ENCODE data around the gene ATP2B2. TPM values are rescaled to one million over a fixed set of nuclear protein-coding genes. Genes with fewer than 3 reads are reported as not detected.

ATP2B2 gene
- polyA plus RNA-seq, 1 experiment, result not detected

GRCh38 chr3:10493202-10493589 lies 12.2 kb downstream of the ATP2B2 start:
- Histone ChIP-seq H3K4me3 (ENCODE audit: low read depth, low read length) (no peak overlapping the region), H3K27me3 (ENCODE audit: control insufficient read depth, insufficient read depth, low read length) (peaks cover 6% of the 10 kb centered on the region), H3K36me3 (ENCODE audit: control insufficient read depth, insufficient read depth, low read length) (no peaks in the 10 kb centered on the region)
- ChIA-PET CTCF (no interaction called here), POLR2A (no interaction called here)
- no peak for TF ChIP-seq CTCF (IDR thresholded peaks at IDR 0.05; ENCODE audit: insufficient read depth, low read depth, low read length)
- DNase-seq (ENCODE audit: low read depth), result no peak

GRCh38 chr3:10492364-10493201 lies 12.8 kb downstream of the ATP2B2 start:
- H3K27me3 ChIP-seq (ENCODE audit: control insufficient read depth, insufficient read depth, low read length), result peaks cover 6% of the 10 kb centered on the region
- ChIA-PET POLR2A (no interaction called here), CTCF (no interaction called here)
- TF ChIP-seq CTCF (IDR thresholded peaks at IDR 0.05; ENCODE audit: insufficient read depth, low read depth, low read length), result no peak
- no peaks in the 10 kb centered on the region for H3K36me3 ChIP-seq (ENCODE audit: control insufficient read depth, insufficient read depth, low read length)
- H3K4me3 ChIP-seq (ENCODE audit: low read depth, low read length), result no peak overlapping the region
- no peak for DNase-seq (ENCODE audit: low read depth)

- POLR2A ChIA-PET, result no interaction called here
- CTCF ChIA-PET, result no interaction called here
- no peak for TF ChIP-seq CTCF (IDR thresholded peaks at IDR 0.05; ENCODE audit: insufficient read depth, low read depth, low read length)
These were observed 15.5 kb downstream of the ATP2B2 start for GRCh38 chr3:10489746-10490483.

GRCh38 chr3:10487988-10488633 lies 17.3 kb downstream of the ATP2B2 start:
- ChIA-PET CTCF (no interaction called here), POLR2A (no interaction called here)
- no peak for TF ChIP-seq CTCF (IDR thresholded peaks at IDR 0.05; ENCODE audit: insufficient read depth, low read depth, low read length)
- H3K27me3 ChIP-seq (ENCODE audit: control insufficient read depth, insufficient read depth, low read length), result peaks cover 4% of the 10 kb centered on the region; the same call in 1 of the 2 replicates
- H3K4me3 ChIP-seq (ENCODE audit: low read depth, low read length), result no peak overlapping the region
- H3K36me3 ChIP-seq (ENCODE audit: control insufficient read depth, insufficient read depth, low read length), result no peaks in the 10 kb centered on the region
- DNase-seq (ENCODE audit: low read depth), result no peak

More at GRCh38 chr3:10489746-10490483, 15.5 kb downstream of the ATP2B2 start:
- DNase-seq (ENCODE audit: low read depth), result no peak
- no peaks in the 10 kb centered on the region for H3K36me3 ChIP-seq (ENCODE audit: control insufficient read depth, insufficient read depth, low read length)
- H3K27me3 ChIP-seq (ENCODE audit: control insufficient read depth, insufficient read depth, low read length), result peaks cover 4% of the 10 kb centered on the region; the same call in 1 of the 2 replicates
- H3K4me3 ChIP-seq (ENCODE audit: low read depth, low read length), result no peak overlapping the region

- POLR2A ChIA-PET, result no interaction called here
- CTCF ChIA-PET, result no interaction called here
- DNase-seq (ENCODE audit: low read depth), result no peak
These were observed 19.6 kb downstream of the ATP2B2 start for GRCh38 chr3:10485806-10486205.

More at GRCh38 chr3:10485806-10486205, 19.6 kb downstream of the ATP2B2 start:
- H3K36me3 ChIP-seq (ENCODE audit: control insufficient read depth, insufficient read depth, low read length), result no peaks in the 10 kb centered on the region
- no peak overlapping the region for H3K4me3 ChIP-seq (ENCODE audit: low read depth, low read length)
- TF ChIP-seq CTCF (IDR thresholded peaks at IDR 0.05; ENCODE audit: insufficient read depth, low read depth, low read length), result no peak
- no peaks in the 10 kb centered on the region; the same call in 1 of the 2 replicates for H3K27me3 ChIP-seq (ENCODE audit: control insufficient read depth, insufficient read depth, low read length)

Data from BJ (cell line).